ENCODE measurements around the gene TBC1D22B. TPM values are rescaled to one million over a fixed set of nuclear protein-coding genes. Genes with fewer than 3 reads are reported as not detected.

Gene TBC1D22B
- total and polyA plus RNA-seq, 9 of the 15 experiments (the other 6 are each of a cell fraction or from before 2014, with no cell fraction given): 4.8 to 24.2 (median 13.5) TPM

DNA sequence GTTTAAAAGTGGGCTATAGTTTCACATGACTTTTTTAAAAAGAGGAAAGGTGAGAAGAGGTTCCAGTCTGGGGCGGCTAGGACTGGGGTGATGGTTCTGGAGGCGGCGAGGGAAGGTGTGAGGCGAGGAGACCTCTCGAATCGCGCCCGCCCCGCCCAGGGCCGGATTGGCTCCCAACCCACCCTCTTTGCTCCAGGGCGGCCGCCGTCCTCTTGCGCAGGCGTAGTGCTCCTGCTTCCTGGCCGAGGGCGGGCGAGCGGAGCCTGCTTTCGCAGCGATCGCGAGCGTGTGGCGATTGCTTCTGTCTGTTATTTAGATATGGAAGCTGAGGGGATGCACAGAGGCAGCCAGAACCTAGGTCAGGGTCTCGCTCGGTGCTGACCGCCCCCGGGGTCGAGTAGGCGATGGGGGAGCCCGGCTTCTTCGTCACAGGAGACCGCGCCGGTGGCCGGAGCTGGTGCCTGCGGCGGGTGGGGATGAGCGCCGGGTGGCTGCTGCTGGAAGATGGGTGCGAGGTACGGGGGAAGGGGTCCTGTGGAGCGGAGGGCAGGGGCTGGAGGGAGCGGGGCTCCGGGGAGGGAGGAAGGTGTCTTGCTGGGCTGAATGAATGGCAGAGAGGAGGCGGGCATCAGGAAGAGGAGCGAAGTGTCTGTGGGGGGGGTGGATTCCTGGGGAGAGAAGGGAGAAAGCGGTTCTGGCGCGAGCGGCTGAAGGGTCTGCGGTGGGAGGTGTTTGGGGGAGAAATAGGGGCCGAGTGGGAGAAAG lies 96.4 kb downstream of the TBC1D22B start, which contains the start of gene RNF8 (continued):
- TF ChIP-seq, protein P1, sequence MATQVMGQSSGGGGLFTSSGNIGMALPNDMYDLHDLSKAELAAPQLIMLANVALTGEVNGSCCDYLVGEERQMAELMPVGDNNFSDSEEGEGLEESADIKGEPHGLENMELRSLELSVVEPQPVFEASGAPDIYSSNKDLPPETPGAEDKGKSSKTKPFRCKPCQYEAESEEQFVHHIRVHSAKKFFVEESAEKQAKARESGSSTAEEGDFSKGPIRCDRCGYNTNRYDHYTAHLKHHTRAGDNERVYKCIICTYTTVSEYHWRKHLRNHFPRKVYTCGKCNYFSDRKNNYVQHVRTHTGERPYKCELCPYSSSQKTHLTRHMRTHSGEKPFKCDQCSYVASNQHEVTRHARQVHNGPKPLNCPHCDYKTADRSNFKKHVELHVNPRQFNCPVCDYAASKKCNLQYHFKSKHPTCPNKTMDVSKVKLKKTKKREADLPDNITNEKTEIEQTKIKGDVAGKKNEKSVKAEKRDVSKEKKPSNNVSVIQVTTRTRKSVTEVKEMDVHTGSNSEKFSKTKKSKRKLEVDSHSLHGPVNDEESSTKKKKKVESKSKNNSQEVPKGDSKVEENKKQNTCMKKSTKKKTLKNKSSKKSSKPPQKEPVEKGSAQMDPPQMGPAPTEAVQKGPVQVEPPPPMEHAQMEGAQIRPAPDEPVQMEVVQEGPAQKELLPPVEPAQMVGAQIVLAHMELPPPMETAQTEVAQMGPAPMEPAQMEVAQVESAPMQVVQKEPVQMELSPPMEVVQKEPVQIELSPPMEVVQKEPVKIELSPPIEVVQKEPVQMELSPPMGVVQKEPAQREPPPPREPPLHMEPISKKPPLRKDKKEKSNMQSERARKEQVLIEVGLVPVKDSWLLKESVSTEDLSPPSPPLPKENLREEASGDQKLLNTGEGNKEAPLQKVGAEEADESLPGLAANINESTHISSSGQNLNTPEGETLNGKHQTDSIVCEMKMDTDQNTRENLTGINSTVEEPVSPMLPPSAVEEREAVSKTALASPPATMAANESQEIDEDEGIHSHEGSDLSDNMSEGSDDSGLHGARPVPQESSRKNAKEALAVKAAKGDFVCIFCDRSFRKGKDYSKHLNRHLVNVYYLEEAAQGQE (IDR thresholded peaks at IDR 0.05; ENCODE audit: borderline replicate concordance): peak; percentile 96
- TF ChIP-seq, protein P1 (CRISPR knock-in tag; IDR thresholded peaks at IDR 0.05; ENCODE audit: low read depth): no peak
- TF ChIP-seq MAZ (CRISPR knock-in tag; conservative IDR thresholded peaks at IDR 0.05 in 1 of 2, IDR thresholded peaks at IDR 0.05 in 1 of 2) (peak; percentile 57 to 79; a peak in 2 of 4 replicates), ELF1 (tag; IDR thresholded peaks at IDR 0.05) (peak; percentile 71; the same call in 1 of the 2 replicates), ZNF384 (IDR thresholded peaks at IDR 0.05; ENCODE audit: low read depth, low read length) (0 out of 2 replicates have a peak, but pooled peaks have one; percentile 14), C11orf30 (IDR thresholded peaks at IDR 0.05; ENCODE audit: low read depth) (peak; percentile 77), CC2D1A (IDR thresholded peaks at IDR 0.05) (no peak), SOX6 (IDR thresholded peaks at IDR 0.05) (0 out of 2 replicates have a peak, but pooled peaks have one; percentile 30), ZNF24 (IDR thresholded peaks at IDR 0.05) (no peak), HCFC1 (IDR thresholded peaks at IDR 0.05; ENCODE audit: low read depth, low read length) (peak; percentile 52; the same call in 1 of the 2 replicates), PTBP1 (IDR thresholded peaks at IDR 0.05; ENCODE audit: low read depth, low read length) (no peak), TBP (optimal IDR thresholded peaks at IDR 0.05; ENCODE audit: low read depth, low read length) (peak; percentile 69)
- TF ChIP-seq, protein P2, sequence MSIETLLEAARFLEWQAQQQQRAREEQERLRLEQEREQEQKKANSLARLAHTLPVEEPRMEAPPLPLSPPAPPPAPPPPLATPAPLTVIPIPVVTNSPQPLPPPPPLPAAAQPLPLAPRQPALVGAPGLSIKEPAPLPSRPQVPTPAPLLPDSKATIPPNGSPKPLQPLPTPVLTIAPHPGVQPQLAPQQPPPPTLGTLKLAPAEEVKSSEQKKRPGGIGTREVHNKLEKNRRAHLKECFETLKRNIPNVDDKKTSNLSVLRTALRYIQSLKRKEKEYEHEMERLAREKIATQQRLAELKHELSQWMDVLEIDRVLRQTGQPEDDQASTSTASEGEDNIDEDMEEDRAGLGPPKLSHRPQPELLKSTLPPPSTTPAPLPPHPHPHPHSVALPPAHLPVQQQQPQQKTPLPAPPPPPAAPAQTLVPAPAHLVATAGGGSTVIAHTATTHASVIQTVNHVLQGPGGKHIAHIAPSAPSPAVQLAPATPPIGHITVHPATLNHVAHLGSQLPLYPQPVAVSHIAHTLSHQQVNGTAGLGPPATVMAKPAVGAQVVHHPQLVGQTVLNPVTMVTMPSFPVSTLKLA (conservative IDR thresholded peaks at IDR 0.05): peak; percentile 33 to 77; a peak in 3 of 4 replicates
